Upper lobe of left lung (tissue), 4 donors: ENCODE measurements around the gene CISH.

Experiments
- POLR2A ChIP-seq, 4 donors: fragments of 450-650 bp; IDR thresholded peaks; one replicate each; pipeline ENCODE4 v1.5.1; 2016 to 2017; ENCODE audit warnings: antibody characterized with exemption in 4 of 4, mild to moderate bottlenecking in 2 of 4
- TF ChIP-seq, protein P1 (sequence below), 6 experiments: fragments of 450-650 bp in 4 of 6; fragments of 200-600 bp in 2 of 6; sonication (generic) in 2 of 6; IDR thresholded peaks; one replicate each; pipeline ENCODE4 v1.5.1; 2016 to 2019; ENCODE audit warnings: antibody characterized with exemption in 6 of 6

- TF ChIP-seq, protein P1, sequence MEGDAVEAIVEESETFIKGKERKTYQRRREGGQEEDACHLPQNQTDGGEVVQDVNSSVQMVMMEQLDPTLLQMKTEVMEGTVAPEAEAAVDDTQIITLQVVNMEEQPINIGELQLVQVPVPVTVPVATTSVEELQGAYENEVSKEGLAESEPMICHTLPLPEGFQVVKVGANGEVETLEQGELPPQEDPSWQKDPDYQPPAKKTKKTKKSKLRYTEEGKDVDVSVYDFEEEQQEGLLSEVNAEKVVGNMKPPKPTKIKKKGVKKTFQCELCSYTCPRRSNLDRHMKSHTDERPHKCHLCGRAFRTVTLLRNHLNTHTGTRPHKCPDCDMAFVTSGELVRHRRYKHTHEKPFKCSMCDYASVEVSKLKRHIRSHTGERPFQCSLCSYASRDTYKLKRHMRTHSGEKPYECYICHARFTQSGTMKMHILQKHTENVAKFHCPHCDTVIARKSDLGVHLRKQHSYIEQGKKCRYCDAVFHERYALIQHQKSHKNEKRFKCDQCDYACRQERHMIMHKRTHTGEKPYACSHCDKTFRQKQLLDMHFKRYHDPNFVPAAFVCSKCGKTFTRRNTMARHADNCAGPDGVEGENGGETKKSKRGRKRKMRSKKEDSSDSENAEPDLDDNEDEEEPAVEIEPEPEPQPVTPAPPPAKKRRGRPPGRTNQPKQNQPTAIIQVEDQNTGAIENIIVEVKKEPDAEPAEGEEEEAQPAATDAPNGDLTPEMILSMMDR (IDR thresholded peaks at IDR 0.05), result no peak
- no peak for TF ChIP-seq POLR2A (IDR thresholded peaks at IDR 0.05)
These were observed 20.9 kb upstream of the CISH start for GRCh38 chr3:50632450-50632849.
